IgD-negative memory B cell (primary cell): Measurements from ENCODE around the gene CHEK2. TPM values are rescaled to one million over a fixed set of nuclear protein-coding genes. Genes with fewer than 3 reads are reported as not detected.
A peak's percentile ranks its signal among the peaks of the same experiment; 100 is the strongest.
"Not testable (repeated sequence)": the region's sequence is repeated elsewhere in the genome, so short reads cannot be mapped to it uniquely, and the experiment has no call there.

Experiments
- H3K27ac Mint-ChIP-seq, 3 donors: one replicate each; pipeline ENCODE4 v1.8.0; 2020 to 2022; ENCODE audit warnings: mild to moderate bottlenecking in 3 of 3, mixed read lengths in 3 of 3, moderate library complexity in 1 of 3
- H3K27me3 Mint-ChIP-seq: one replicate; pipeline ENCODE4 v1.8.0; 2021; ENCODE audit warnings: mixed read lengths
- H3K36me3 Mint-ChIP-seq: one replicate; pipeline ENCODE4 v1.8.0; 2020; ENCODE audit warnings: mild to moderate bottlenecking, mixed read lengths
- H3K4me1 Mint-ChIP-seq, 3 donors: one replicate each; pipeline ENCODE4 v1.8.0; 2020 to 2022; ENCODE audit warnings: mixed read lengths in 3 of 3, mild to moderate bottlenecking in 1 of 3
- H3K4me3 Mint-ChIP-seq, 4 donors: one replicate each; pipeline ENCODE4 v1.8.0; 2020 to 2022; ENCODE audit warnings: mild to moderate bottlenecking in 4 of 4, mixed read lengths in 4 of 4, moderate library complexity in 3 of 4
- H3K9me3 Mint-ChIP-seq, 3 donors: one replicate each; pipeline ENCODE4 v1.8.0; 2020 to 2021; ENCODE audit warnings: mixed read lengths in 3 of 3, mild to moderate bottlenecking in 1 of 3
- polyA plus RNA-seq: library from polyadenylated mRNA; unstranded; fragments of 300-500 nt; fragmentation: Illumina TruSeq; gene quantifications from one replicate; pipeline ENCODE4 v1.2.3, GENCODE V29; 2021

CHEK2 gene
- polyA plus RNA-seq, 1 donor from 2014 or later, result 19.4 TPM

DNA sequence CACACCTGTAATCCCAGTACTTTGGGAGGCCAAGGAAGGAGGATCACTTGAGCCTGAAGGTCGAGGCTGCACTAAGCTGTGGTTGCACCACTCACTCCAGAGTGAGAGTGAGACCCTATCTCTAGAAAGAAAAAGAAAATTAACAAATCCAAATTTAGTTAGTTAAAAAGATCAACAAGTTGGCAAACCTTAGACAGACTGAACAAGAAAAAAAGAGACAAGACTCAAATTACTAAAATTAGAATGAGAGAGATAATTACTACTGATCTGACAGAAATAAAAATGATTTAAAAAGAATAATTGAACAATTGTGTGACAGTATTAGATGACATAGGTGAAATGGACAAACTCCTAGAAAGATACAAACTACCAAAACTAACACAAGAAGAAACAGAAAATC is 13.6 kb downstream of the CHEK2 start:
- Mint-ChIP-seq H3K9me3 (no peaks in the 10 kb centered on the region), H3K4me1 (peaks cover 5 to 11% (median 7%) of the 10 kb centered on the region in 3 donors), H3K27me3 (no peaks in the 10 kb centered on the region), H3K4me3 (no peak overlapping the region), H3K36me3 (peaks cover 26% of the 10 kb centered on the region), H3K27ac (no peak overlapping the region)

DNA sequence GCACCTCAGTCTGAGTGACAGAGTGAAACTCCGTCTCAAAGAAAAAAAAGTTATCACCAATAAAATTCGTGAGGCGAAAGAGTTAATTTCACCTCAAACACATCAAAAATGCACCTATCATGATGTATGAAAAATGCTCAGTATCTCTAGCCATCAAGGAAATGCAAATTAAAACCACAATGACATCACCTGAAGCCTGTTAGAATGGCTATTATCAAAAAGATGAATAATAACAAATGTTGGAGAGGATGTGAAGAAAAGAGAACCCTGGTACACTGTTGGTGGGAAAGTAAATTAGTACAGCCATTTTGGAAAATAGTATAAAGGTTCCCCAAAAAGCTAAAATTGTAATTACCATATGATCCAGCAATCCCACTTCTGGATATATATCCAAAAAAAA is 23.6 kb downstream of the CHEK2 start:
- Mint-ChIP-seq H3K27ac (no peak overlapping the region), H3K4me1 (no peaks in the 10 kb centered on the region), H3K36me3 (peaks cover 2% of the 10 kb centered on the region), H3K27me3 (no peaks in the 10 kb centered on the region), H3K4me3 (no peak overlapping the region), H3K9me3 (no peaks in the 10 kb centered on the region)

DNA sequence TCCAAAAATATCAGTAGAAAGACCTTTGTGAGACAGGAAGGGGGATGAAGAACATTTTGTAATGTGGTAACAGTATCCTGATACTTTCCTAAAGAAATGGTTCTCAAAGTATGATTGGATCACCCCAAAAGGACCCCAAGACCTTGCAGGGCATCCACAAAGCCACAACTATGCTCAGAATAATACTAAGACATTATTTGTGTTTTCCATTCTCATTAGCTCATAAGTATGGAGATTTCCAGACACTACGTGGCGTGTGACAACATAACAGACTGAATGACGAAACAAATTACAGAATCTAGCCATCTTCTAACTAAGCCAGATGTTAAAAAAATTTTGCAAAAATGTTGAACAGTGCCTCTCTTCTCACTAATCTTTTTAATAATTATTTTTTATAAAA is 24.9 kb downstream of the CHEK2 start:
- Mint-ChIP-seq H3K27ac (no peak overlapping the region), H3K36me3 (peaks cover 7% of the 10 kb centered on the region), H3K4me1 (no peaks in the 10 kb centered on the region), H3K9me3 (no peaks in the 10 kb centered on the region), H3K4me3 (no peak overlapping the region), H3K27me3 (no peaks in the 10 kb centered on the region)

DNA sequence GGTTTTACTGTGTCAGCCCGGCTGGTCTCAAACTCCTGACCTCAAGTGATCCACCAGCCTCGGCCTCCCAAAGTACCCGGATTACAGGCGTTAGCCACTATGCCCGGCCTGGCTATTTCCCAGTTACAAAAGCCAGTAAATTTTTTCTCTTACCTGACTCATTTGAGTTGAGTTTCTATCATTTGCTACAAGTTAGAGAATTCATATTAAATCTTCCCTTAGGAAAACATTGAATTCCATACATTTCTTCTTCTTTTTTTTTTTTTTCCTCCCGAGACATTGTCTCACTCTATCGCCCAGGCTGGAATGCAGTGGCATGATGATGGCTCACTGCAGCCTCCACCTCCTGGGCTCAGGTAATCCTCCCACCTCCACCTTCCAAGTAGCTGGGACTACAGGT is 26.0 kb downstream of the CHEK2 start:
- H3K4me1 Mint-ChIP-seq, result no peaks in the 10 kb centered on the region
- no peaks in the 10 kb centered on the region for H3K27me3 Mint-ChIP-seq
- no peaks in the 10 kb centered on the region for H3K9me3 Mint-ChIP-seq
- H3K27ac Mint-ChIP-seq, result no peak overlapping the region
- H3K4me3 Mint-ChIP-seq, result peak overlapping the region in 1 of 4 donors; percentile 44
- peaks cover 7% of the 10 kb centered on the region for H3K36me3 Mint-ChIP-seq

DNA sequence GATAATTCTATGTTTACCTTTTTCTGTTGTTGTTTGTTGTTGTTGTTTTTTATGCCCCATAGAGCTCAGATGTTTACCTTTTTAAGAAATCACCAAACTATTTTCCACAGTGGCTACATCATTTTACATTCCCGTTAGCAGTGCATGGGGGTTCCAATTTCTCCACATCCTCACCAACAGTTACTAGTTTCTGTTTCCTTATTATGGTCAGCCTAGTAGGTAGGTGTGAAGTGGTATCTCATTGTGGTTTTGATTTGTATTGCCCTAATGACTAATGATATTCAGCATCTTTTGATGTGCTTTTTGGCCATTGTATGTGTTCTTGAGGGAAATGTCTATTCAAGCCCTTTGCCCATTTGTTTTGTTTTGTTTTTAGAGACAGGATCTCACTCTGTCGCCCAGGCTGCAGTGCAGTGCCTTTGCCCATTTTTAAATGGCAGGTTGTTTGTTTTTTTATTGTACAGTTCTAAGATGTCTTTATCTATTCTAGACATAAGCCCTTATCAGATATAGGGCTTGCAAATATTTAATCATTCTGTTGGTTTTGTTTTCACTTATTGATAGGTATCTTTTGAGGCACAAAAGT is 27.5 kb downstream of the CHEK2 start:
- no peak overlapping the region for H3K27ac Mint-ChIP-seq
- H3K4me3 Mint-ChIP-seq, result no peak overlapping the region
- H3K4me1 Mint-ChIP-seq, result no peaks in the 10 kb centered on the region
- H3K9me3 Mint-ChIP-seq, result no peaks in the 10 kb centered on the region
- no peaks in the 10 kb centered on the region for H3K27me3 Mint-ChIP-seq
- H3K36me3 Mint-ChIP-seq, result peaks cover 7% of the 10 kb centered on the region

DNA sequence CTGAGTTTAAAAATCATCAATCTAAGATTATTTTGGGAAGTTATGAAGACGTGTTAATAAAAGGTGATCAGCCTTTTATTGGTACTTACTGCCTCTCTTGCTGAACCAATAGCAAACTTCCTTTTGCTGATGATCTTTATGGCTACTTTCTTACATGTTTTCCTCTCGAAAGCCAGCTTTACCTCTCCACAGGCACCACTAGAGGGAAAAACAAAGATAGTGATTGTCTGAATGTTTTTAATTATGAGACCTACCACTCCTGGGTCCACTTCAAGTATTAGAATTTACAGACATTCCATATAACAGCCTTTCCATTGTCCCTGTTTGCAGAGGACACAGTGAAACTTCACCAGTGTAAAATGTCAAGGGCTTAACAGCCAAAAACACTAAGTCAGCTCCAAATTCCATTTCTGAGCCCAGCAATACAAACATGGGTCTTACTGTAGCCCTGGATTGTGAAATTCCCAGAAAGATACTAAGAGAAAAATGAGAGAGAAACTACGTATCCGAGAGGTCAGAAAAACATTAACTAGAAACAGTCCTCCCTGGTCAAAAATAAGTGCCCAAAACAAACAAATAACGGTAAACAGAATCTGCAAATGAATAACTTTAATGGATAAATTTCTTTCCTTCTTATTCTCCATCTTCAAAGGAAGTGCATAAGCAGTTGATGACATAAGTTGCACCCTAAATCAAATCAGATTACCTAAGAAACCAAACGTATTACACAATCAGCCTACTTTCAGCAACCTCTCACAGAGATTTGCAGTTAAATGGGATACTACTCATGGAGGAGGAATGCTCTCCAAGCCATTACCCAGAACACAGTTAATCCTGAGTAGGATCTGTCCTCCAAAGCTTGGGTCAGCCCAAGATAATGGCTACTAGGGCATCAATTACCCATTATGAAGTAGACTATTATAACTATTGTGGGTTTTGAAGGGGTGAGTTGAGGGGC is 29.5 kb downstream of the CHEK2 start:
- H3K27me3 Mint-ChIP-seq, result no peaks in the 10 kb centered on the region
- no peaks in the 10 kb centered on the region for H3K9me3 Mint-ChIP-seq
- H3K36me3 Mint-ChIP-seq, result peaks cover 7% of the 10 kb centered on the region
- H3K27ac Mint-ChIP-seq, result no peak overlapping the region
- H3K4me1 Mint-ChIP-seq, result peaks cover 4 to 5% (median 5%) of the 10 kb centered on the region in 3 donors
- H3K4me3 Mint-ChIP-seq, result no peak overlapping the region

DNA sequence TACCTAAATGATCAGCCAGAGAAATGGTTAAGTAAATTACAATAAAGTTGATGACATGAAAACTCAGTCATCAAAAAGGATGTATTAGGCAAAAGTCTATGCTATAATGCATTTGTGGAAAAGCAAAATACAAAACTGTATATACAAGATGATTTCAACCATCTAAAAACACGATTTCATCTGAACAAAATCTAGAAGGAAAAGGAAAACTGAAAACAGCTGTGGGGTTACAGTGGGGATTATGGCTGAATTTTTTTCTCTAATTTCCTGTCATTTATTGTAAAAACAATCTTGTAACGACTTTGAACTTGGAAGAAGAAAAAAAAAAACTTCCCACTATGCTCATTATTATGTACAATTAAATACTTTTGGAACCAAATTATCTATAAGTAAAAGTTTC is 30.3 kb downstream of the CHEK2 start:
- Mint-ChIP-seq H3K27ac (no peak overlapping the region), H3K4me3 (no peak overlapping the region), H3K27me3 (no peaks in the 10 kb centered on the region), H3K9me3 (no peaks in the 10 kb centered on the region), H3K4me1 (peaks cover 9 to 10% (median 10%) of the 10 kb centered on the region in 3 donors), H3K36me3 (peaks cover 7% of the 10 kb centered on the region)

DNA sequence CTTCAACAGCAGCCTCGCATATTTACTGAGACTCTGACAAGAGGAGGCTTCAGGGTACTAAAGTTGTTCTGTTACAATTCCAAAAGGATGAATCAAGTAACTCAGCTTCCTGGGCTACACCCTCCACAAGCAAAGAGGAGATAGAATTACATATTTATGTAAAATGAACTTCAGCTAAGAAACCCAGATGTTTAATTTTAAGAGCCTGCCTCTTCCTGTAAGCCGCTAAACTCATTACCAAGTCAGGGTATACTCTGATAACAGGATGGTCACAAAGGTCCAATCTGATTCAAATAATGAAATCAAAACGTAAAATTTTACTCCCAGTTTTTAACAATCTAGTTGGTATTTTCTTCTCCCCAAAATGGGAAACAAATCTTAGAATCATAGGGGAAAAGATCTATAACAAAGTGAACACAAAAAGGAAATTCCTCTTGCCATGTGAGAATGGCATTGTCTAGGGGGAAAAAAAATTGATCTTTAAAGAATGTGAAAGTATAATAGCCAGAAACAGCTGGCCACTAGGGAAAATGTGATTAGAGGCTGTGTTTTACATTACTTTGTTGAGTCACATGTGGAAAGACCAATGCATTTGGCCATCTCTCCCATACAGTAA is 30.9 kb downstream of the CHEK2 start:
- no peak overlapping the region for H3K27ac Mint-ChIP-seq
- no peaks in the 10 kb centered on the region for H3K27me3 Mint-ChIP-seq
- peaks cover 12 to 13% (median 12%) of the 10 kb centered on the region in 3 donors for H3K4me1 Mint-ChIP-seq
- H3K36me3 Mint-ChIP-seq, result peaks cover 7% of the 10 kb centered on the region
- H3K4me3 Mint-ChIP-seq, result no peak overlapping the region
- no peaks in the 10 kb centered on the region for H3K9me3 Mint-ChIP-seq

DNA sequence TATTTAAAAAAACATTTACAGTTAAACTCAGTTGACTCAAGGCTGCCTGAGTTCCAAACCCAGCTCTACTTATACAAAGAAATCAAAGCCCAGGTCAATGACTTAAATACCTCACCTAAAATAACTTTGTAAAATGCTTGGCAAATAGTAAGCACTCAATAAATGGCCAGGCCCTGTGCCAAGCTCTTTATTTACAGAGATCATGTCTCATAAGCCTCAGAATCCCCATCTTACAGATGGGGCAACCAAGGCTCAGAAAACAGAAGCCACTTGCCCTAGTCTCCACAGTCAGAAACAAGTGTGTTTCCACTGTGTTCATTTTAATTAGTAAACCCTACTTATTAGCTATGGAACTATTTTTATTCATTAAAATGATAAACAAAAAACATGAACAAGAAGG is 31.5 kb downstream of the CHEK2 start:
- H3K27ac Mint-ChIP-seq, result no peak overlapping the region
- peaks cover 7% of the 10 kb centered on the region for H3K36me3 Mint-ChIP-seq
- no peak overlapping the region for H3K4me3 Mint-ChIP-seq

DNA sequence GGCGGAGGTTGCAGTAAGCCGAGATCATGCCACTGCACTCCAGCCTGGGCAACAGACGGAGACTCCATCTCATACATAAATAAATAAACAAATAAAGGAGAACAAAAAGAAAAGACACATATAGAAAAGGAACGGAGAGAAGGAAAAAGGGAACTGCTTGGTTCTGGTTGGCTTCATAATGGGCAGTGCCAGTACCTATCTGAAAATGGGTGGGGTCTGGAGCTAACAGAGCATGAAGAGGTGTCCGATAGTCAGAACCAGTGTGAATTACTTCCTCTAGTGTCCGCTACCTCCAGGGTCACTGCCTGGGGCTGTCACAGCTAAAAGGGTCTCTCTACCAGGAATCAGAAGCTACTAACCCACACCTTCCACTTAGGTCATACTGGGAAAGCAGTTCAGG is 34.8 kb downstream of the CHEK2 start:
- H3K9me3 Mint-ChIP-seq, result no peaks in the 10 kb centered on the region
- H3K27me3 Mint-ChIP-seq, result no peaks in the 10 kb centered on the region
- H3K36me3 Mint-ChIP-seq, result peaks cover 2% of the 10 kb centered on the region
- peak overlapping the region; percentile 1 to 93 (median 53) for H3K4me3 Mint-ChIP-seq
- H3K27ac Mint-ChIP-seq, result peak overlapping the region in 2 of 3 donors; percentile 2 to 63
- peaks cover 14 to 17% (median 16%) of the 10 kb centered on the region in 3 donors for H3K4me1 Mint-ChIP-seq

More for the DNA sequence above, 31.5 kb downstream of the CHEK2 start:
- no peaks in the 10 kb centered on the region for H3K27me3 Mint-ChIP-seq
- H3K9me3 Mint-ChIP-seq, result no peaks in the 10 kb centered on the region
- H3K4me1 Mint-ChIP-seq, result peaks cover 12 to 13% (median 12%) of the 10 kb centered on the region in 3 donors

DNA sequence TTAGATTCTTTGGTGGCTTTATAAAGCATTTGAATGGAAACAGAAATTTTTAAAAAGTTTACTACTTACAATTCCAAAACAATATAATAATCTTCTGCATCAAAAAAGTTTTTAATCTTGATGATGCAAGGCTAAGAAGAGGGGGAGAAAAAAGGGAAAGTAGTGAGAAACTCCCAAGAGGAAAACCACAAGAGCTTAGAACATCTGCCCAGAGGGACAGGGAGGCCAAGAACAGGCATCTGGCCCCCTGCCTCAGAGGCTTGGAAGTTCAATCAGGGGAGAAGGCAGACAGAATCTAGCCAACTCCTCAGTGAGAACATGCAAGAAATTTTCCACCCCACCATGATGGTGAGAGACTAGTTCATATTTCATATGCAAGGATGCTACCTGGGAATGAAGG is 38.2 kb downstream of the CHEK2 start:
- no peaks in the 10 kb centered on the region for H3K27me3 Mint-ChIP-seq
- no peak overlapping the region for H3K27ac Mint-ChIP-seq
- peaks cover 14 to 17% (median 16%) of the 10 kb centered on the region in 3 donors for H3K4me1 Mint-ChIP-seq
- peak overlapping the region in 1 of 4 donors; percentile 18 for H3K4me3 Mint-ChIP-seq
- peaks cover 2% of the 10 kb centered on the region for H3K36me3 Mint-ChIP-seq
- no peaks in the 10 kb centered on the region for H3K9me3 Mint-ChIP-seq

DNA sequence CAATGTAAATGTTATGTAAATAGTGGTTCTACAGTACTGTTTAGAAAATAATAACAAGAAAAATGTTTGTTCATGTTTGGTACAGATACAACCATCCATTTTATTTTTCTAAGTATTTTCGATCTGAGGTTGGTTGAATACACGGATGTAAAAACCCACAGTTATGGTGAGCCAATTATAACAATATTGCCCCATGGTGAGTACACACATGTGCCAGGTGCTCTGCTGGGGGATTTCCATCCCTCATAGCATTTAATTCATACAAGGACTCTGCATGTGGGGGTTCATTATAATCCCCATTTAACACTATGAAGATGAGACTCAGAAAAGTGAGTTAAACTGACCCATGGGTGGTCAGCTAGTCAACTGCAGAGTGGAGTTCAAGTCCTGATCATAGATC is 38.7 kb downstream of the CHEK2 start:
- Mint-ChIP-seq H3K36me3 (peaks cover 2% of the 10 kb centered on the region), H3K27ac (no peak overlapping the region), H3K27me3 (no peaks in the 10 kb centered on the region), H3K9me3 (no peaks in the 10 kb centered on the region), H3K4me1 (peaks cover 14 to 17% (median 16%) of the 10 kb centered on the region in 3 donors), H3K4me3 (peak overlapping the region in 1 of 4 donors; percentile 18)

DNA sequence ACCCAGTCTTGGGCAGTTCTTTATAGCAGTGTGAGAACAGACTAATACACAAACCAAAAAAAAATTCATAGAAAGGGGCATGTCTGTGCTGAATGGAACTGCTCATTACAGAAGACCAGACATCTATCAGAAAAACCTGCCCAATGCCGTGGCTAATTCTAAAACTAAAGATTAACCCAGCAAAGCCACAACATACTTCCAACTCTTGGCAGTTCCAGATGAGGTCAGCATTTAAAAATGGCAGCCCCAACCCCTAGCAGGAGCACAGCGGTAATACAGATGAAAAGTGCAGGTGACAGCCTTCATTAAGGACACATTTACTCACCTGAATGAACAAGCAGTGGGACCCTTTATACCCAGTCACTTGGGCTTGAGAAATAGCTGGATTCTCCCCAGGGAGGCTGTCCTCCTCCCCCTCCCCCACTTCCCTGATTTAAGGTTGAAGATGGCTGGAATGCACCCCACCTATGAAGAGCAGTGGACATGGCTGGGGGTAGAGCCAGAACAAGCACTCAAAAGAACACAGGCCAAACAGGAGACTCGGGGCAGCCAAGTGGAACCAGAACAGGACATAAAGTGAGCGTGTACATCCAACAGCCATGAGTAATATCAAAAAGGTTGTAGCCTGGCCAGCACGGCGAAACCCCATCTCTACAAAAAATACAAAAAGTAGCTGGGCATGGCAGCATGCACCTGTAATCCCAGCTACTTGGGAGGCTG is 48.4 kb downstream of the CHEK2 start:
- not testable (repeated sequence) for H3K27me3 Mint-ChIP-seq, H3K9me3 Mint-ChIP-seq, H3K4me1 Mint-ChIP-seq, H3K27ac Mint-ChIP-seq, H3K4me3 Mint-ChIP-seq
- H3K36me3 Mint-ChIP-seq, result peaks cover 11% of the 10 kb centered on the region

DNA sequence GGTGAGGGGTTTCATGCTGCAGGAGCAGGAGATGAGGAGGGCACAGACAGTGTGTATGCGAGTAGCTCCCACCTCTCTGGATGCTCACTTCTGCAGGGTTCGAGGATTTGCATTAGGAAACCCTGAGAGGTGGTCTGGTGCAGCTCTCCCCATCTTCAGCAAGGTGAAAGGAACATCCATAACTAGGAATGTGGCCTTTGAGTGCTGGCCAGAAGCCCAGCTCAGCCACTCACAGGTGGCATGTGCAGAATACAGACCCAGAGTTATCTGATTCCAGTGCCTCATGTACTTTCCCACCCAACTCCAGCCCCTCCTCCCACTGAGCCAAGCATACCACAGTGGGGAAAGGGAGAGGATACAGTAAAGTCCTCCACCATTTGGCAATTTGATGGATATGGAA is 51.8 kb downstream of the CHEK2 start:
- not testable (repeated sequence) for H3K27me3 Mint-ChIP-seq, H3K27ac Mint-ChIP-seq, H3K4me1 Mint-ChIP-seq, H3K36me3 Mint-ChIP-seq, H3K9me3 Mint-ChIP-seq, H3K4me3 Mint-ChIP-seq

DNA sequence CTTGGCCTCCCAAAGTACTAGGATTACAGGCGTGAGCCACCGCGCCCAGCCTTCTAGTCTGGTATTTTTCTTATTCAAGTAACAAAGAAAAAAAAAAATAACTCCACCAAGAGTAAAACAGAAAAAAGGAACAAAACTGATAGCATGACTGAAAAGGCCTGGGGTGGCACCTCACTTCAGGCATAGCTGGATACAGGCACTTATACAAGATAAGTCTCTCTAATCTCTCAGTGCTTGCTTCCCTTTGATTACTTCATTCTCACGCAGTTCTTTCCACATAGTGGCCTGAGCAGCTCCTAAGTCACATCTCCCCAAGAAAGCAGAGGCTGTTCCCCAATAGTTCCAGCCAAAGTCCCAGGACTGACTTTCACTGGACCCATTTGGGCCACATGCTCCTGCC is 58.7 kb downstream of the CHEK2 start:
- not testable (repeated sequence) for H3K4me1 Mint-ChIP-seq, H3K27ac Mint-ChIP-seq, H3K9me3 Mint-ChIP-seq, H3K36me3 Mint-ChIP-seq
- peaks cover 12% of the 10 kb centered on the region for H3K27me3 Mint-ChIP-seq
- peak overlapping the region in 1 of 4 donors; percentile 15 for H3K4me3 Mint-ChIP-seq
